Measurements from ENCODE around the gene MUC3A. TPM values are rescaled to one million over a fixed set of nuclear protein-coding genes. Genes with fewer than 3 reads are reported as not detected.
"Not testable (repeated sequence)": the region's sequence is repeated elsewhere in the genome, so short reads cannot be mapped to it uniquely, and the experiment has no call there.

MUC3A gene
- total RNA-seq, 4 donors from 2014 or later, result 0.22 TPM; not detected in 3

DNA sequence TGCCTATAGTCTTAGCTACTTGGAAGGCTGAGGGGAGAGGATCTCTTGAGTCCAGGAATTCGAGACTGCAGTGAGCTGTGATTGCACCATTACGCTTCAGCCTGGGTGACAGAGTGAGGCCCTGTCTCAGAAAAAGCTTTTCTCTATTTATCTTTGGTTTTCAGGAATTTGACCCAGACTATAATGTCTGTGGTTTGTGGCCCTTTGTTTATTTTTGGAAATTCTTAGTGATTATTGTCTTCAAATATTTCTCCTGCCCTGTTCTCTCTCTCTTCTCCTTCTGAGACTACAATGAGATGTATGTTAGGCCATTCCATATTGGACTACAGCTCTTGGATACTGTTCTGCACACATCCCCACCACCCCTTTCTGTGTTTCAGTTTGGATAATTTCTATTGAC lies 24.7 kb downstream of the MUC3A start:
- H3K27me3 ChIP-seq, result peaks cover 0 to 11% of the 10 kb centered on the region in 2 donors
- H3K27ac ChIP-seq, result no peak overlapping the region
- peaks cover 0 to 15% (median 0%) of the 10 kb centered on the region in 4 donors for H3K9me3 ChIP-seq
- WGBS, 2 donors, result 57 to 64% methylated on average over 2 of the region's 2 CpGs
- no peaks in the 10 kb centered on the region for H3K4me1 ChIP-seq
- H3K36me3 ChIP-seq, result no peaks in the 10 kb centered on the region
- no peak for DNase-seq (ENCODE audit: low spot score in 2 of 2)
- no peak for TF ChIP-seq POLR2A (IDR thresholded peaks at IDR 0.05)
- no peak overlapping the region for H3K4me3 ChIP-seq

DNA sequence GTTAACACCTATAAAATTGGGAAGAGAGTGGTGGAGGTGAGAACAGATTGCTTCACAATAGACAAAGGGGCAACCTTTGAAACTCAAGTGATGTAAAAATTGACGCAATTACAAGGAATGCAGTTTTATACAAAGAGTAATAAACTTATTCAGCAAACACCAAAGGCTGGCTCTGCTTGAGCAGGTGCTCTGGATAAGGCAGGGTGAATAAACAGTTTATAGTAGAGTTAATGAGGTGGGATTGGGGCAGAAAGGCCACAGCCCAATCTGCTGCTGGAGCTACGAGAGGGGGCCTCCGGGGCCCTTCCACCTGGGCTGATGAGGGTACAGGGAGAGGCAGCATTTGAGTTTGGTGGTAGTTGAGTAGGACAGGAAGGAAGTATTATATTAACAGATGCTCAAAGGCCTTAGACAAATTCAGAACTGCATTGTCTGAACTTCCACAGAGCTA lies 26.1 kb downstream of the MUC3A start:
- no peaks in the 10 kb centered on the region for H3K36me3 ChIP-seq
- no peak for DNase-seq (ENCODE audit: low spot score in 2 of 2)
- 41 to 50% methylated on average over 3 of the region's 3 CpGs for WGBS, 2 donors
- no peaks in the 10 kb centered on the region for H3K4me1 ChIP-seq
- H3K4me3 ChIP-seq, result no peak overlapping the region
- TF ChIP-seq EP300 (IDR thresholded peaks at IDR 0.05), result no peak
- no peak for TF ChIP-seq CTCF (IDR thresholded peaks at IDR 0.05)
- no peak for TF ChIP-seq POLR2A (IDR thresholded peaks at IDR 0.05)
- no peak overlapping the region for H3K27ac ChIP-seq
- peaks cover 0 to 15% (median 0%) of the 10 kb centered on the region in 4 donors for H3K9me3 ChIP-seq
- no peaks in the 10 kb centered on the region for H3K27me3 ChIP-seq

DNA sequence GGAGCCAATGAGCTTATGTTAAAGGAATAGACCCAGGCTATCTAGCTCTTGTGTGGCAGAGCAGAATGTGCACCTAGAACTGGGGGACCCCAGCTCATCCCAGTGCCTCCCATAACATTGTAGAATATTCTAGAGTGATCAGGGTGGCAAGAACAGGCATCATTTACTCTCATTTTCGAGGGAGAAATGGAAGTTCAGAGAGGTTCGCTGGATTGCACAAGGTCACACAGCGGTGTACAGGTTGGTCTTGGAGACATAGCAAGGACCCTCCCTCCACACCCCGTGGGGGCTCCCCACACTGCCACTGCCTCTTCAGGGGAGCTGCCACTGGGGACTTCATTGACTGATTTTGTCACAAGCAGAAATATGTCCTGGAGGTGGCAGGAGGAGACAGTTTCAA lies 29.0 kb downstream of the MUC3A start:
- peaks cover 0 to 15% (median 0%) of the 10 kb centered on the region in 4 donors for H3K9me3 ChIP-seq
- H3K36me3 ChIP-seq, result no peaks in the 10 kb centered on the region
- H3K4me1 ChIP-seq, result no peaks in the 10 kb centered on the region
- TF ChIP-seq CTCF (IDR thresholded peaks at IDR 0.05) (no peak), EP300 (IDR thresholded peaks at IDR 0.05) (no peak), POLR2A (IDR thresholded peaks at IDR 0.05) (no peak)
- WGBS, 2 donors, result 79 to 88% methylated on average over 4 of the region's 4 CpGs
- H3K4me3 ChIP-seq, result no peak overlapping the region
- H3K27me3 ChIP-seq, result no peaks in the 10 kb centered on the region
- no peak overlapping the region for H3K27ac ChIP-seq
- DNase-seq (ENCODE audit: low spot score in 2 of 2), result no peak

- DNase-seq (ENCODE audit: low spot score in 2 of 2), result no peak
- no peaks in the 10 kb centered on the region for H3K36me3 ChIP-seq
- H3K9me3 ChIP-seq, result no peaks in the 10 kb centered on the region
- H3K4me3 ChIP-seq, result no peak overlapping the region
- H3K27me3 ChIP-seq, result no peaks in the 10 kb centered on the region
- no peaks in the 10 kb centered on the region for H3K4me1 ChIP-seq
- 49 to 50% methylated on average over 8 of the region's 8 CpGs for WGBS, 2 donors
- TF ChIP-seq CTCF (IDR thresholded peaks at IDR 0.05) (no peak), POLR2A (IDR thresholded peaks at IDR 0.05) (no peak), EP300 (IDR thresholded peaks at IDR 0.05) (no peak)
- no peak overlapping the region for H3K27ac ChIP-seq
Observed at GRCh38 chr7:100983451-100984187, 34.3 kb downstream of the MUC3A start.

DNA sequence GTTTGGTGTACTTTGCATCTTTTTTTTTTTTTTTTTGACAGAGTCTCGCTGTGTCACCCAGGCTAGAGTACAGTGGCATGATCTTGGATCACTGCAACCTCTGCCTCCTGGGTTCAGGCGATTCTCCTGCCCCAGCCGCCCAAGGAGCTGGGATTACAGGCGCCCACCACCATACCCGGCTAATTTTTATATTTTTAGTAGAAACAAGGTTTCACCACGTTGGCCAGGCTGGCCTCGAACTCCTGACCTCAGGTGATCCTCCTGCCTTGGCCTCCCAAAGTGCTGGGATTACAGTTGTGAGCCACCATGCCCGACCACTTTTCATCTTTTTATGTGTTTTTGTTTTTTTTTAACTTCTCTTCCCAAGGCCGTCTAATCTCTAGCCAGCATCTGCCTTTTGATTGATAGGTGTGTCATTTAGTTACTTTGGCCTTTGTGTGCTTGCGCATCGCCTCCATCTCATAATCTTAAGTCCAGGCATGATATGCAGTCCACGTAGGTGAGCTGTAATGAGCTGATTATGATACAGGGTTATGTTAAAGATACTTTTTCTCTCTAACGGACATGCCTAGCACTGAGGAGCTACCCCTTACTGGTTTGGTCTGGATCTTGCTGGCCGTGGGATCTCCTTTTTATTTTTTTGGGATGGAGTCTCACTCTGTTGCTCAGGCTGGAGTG lies 35.0 kb downstream of the MUC3A start:
- WGBS, 2 donors, result 80 to 82% methylated on average over 14 of the region's 14 CpGs
- H3K27ac ChIP-seq, result not testable (repeated sequence)

GRCh38 chr7:100985033-100985797 lies 35.9 kb downstream of the MUC3A start:
- not testable (repeated sequence) for DNase-seq (ENCODE audit: low spot score in 2 of 2); H3K4me3 ChIP-seq; H3K27ac ChIP-seq; H3K36me3 ChIP-seq; H3K27me3 ChIP-seq; H3K9me3 ChIP-seq; H3K4me1 ChIP-seq
- WGBS, 2 donors, result 47 to 62% methylated on average over 4 of the region's 4 CpGs

More for the DNA sequence above, 35.0 kb downstream of the MUC3A start:
- not testable (repeated sequence) for H3K4me3 ChIP-seq; DNase-seq (ENCODE audit: low spot score in 2 of 2); H3K27me3 ChIP-seq; H3K36me3 ChIP-seq; H3K9me3 ChIP-seq; H3K4me1 ChIP-seq
